ENCODE measurements around the gene JARID2. TPM values are rescaled to one million over a fixed set of nuclear protein-coding genes. Genes with fewer than 3 reads are reported as not detected.

JARID2 gene
- polyA plus RNA-seq, 1 donor from 2014 or later = 25.5 TPM

DNA sequence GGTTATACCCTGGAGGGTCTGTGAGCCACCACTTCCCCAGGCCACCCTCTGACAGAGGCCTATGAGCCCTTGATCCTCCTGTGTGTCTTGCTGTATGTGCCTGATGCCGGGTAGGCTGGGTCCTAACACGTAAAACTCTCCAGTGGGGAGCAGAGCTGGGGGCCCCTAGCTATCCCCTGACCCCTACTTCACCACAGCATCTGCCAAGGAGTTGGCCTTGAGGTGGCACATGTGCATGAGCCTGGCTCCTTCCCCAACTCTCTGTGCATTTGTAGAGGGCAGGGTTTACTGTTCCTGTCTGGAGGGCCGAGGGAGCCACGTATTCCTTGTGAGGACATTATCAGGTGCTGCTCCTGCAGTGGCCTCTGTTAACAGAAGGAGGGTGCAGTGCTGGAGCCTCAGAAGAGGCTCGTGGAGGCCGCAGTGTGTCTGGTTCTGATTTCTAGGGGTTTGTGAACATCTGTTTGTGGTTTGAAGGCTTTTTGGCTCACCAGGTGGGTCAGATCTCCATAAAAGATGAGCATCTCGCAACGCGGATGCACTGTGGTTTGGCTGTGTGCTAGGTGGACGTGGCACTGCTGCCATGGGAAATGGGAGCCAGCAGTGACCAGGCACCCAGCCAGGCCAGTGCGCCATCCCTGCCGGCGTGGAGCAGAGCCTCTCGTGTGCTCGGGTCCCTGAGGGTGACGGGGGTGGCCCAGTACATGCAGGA lies 264.8 kb downstream of the JARID2 start:
- Histone ChIP-seq H3K27me3 (ENCODE audit: insufficient read depth, low read depth, low read length) (no peaks in the 10 kb centered on the region), H3K79me2 (replicated peaks; ENCODE audit: insufficient read depth, low read length) (no peaks in the 10 kb centered on the region), H3K27ac (ENCODE audit: low read length) (no peak overlapping the region), H3K4me3 (ENCODE audit: low read length) (no peak overlapping the region), H3K36me3 (ENCODE audit: insufficient read depth, low read length) (peaks cover 11% of the 10 kb centered on the region), H3K9me3 (ENCODE audit: low read length) (no peaks in the 10 kb centered on the region), H3K9me2 (ENCODE audit: insufficient read depth, low read length) (no peaks in the 10 kb centered on the region), H4K20me1 (ENCODE audit: insufficient read depth) (no peaks in the 10 kb centered on the region), H2AFZ (ENCODE audit: low read depth, low read length) (no peak overlapping the region), H3K4me2 (ENCODE audit: low read length) (no peak overlapping the region), H3K9ac (ENCODE audit: low read length) (no peak overlapping the region), H3F3A (ENCODE audit: insufficient read depth, low read length, poor library complexity, severe bottlenecking) (no peaks in the 10 kb centered on the region)
- TF ChIP-seq SMC3 (conservative IDR thresholded peaks at IDR 0.05; ENCODE audit: poor library complexity) = no peak
- TF ChIP-seq, protein P1, sequence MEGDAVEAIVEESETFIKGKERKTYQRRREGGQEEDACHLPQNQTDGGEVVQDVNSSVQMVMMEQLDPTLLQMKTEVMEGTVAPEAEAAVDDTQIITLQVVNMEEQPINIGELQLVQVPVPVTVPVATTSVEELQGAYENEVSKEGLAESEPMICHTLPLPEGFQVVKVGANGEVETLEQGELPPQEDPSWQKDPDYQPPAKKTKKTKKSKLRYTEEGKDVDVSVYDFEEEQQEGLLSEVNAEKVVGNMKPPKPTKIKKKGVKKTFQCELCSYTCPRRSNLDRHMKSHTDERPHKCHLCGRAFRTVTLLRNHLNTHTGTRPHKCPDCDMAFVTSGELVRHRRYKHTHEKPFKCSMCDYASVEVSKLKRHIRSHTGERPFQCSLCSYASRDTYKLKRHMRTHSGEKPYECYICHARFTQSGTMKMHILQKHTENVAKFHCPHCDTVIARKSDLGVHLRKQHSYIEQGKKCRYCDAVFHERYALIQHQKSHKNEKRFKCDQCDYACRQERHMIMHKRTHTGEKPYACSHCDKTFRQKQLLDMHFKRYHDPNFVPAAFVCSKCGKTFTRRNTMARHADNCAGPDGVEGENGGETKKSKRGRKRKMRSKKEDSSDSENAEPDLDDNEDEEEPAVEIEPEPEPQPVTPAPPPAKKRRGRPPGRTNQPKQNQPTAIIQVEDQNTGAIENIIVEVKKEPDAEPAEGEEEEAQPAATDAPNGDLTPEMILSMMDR (IDR thresholded peaks at IDR 0.05; ENCODE audit: poor library complexity, severe bottlenecking) = no peak
- no peak for TF ChIP-seq REST (IDR thresholded peaks at IDR 0.05; ENCODE audit: borderline replicate concordance)
- no peak for TF ChIP-seq EP300 (conservative IDR thresholded peaks at IDR 0.05; ENCODE audit: poor library complexity, severe bottlenecking)
- TF ChIP-seq MXI1 (conservative IDR thresholded peaks at IDR 0.05; ENCODE audit: poor library complexity, severe bottlenecking) = no peak
- TF ChIP-seq EZH2 (IDR thresholded peaks at IDR 0.05; ENCODE audit: borderline replicate concordance, insufficient read depth, low read length, poor library complexity, severe bottlenecking) = no peak
- TF ChIP-seq TAF1 (IDR thresholded peaks at IDR 0.05; ENCODE audit: low read depth) = no peak
- TF ChIP-seq RAD21 (conservative IDR thresholded peaks at IDR 0.05) = no peak
- TF ChIP-seq POLR2AphosphoS5 (IDR thresholded peaks at IDR 0.05) = no peak

DNA sequence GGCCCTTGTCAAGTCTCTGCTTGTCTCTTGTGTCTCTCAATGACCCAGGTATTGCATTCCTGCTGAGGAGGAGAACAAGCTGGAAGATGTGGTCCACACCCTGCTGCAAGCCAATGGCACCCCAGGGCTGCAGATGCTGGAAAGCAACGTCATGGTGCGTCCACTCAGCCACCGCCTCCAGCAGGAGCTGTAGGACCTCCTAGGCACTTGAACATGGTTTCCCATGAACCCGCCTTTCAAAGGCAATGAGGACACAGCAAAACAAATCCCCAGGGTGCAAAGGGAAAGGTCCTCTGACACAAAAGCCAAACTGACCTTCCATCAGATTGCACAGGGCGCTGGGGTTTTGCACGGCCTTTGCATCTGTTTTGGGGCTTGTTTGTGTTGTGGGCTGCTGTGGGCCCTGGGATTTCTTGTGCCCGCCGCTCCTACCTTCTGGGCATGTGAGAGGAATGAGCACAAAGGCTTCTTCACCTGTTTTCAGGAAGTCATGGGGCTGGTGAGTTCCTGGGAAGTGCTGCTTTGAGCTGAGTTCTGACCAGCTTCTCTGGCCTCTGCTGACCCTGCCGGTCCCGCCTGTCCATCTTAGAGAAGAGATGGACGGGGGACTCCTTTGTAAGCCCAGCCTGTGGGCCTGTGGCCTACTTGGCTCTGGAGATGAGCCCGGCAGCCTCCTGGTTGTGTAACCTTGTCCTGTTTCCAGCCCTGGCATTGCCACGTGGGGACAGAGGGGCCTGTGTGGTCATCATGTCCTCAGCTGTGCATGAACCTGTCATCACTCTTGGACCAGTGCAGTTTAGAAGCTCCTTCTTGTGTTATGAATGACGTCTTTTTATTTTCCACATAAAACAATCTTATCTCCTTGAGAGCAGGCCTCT lies 265.6 kb downstream of the JARID2 start:
- Histone ChIP-seq H4K20me1 (ENCODE audit: insufficient read depth) (no peaks in the 10 kb centered on the region), H3K27ac (ENCODE audit: low read length) (no peak overlapping the region), H3K79me2 (replicated peaks; ENCODE audit: insufficient read depth, low read length) (no peaks in the 10 kb centered on the region), H3K9me2 (ENCODE audit: insufficient read depth, low read length) (no peaks in the 10 kb centered on the region), H3K27me3 (ENCODE audit: insufficient read depth, low read depth, low read length) (no peaks in the 10 kb centered on the region), H3K4me2 (ENCODE audit: low read length) (no peak overlapping the region), H2AFZ (ENCODE audit: low read depth, low read length) (no peak overlapping the region), H3K4me3 (ENCODE audit: low read length) (no peak overlapping the region), H3K9ac (ENCODE audit: low read length) (no peak overlapping the region), H3K9me3 (ENCODE audit: low read length) (no peaks in the 10 kb centered on the region), H3F3A (ENCODE audit: insufficient read depth, low read length, poor library complexity, severe bottlenecking) (no peaks in the 10 kb centered on the region), H3K36me3 (ENCODE audit: insufficient read depth, low read length) (peaks cover 11% of the 10 kb centered on the region)
- TF ChIP-seq RAD21 (conservative IDR thresholded peaks at IDR 0.05) (no peak), EZH2 (IDR thresholded peaks at IDR 0.05; ENCODE audit: borderline replicate concordance, insufficient read depth, low read length, poor library complexity, severe bottlenecking) (no peak)
